Left ventricle myocardium inferior (tissue), 1 donor: ENCODE data around the gene RAD51AP2. TPM values are rescaled to one million over a fixed set of nuclear protein-coding genes. Genes with fewer than 3 reads are reported as not detected.

Experiments used
- DNase-seq: peaks from one replicate; pipeline ENCODE4 v3.0.0-alpha.2; 2020
- H3K27ac ChIP-seq: fragments of 200-600 bp; replicated peaks from 2 replicates; pipeline ENCODE4 v1.8.0; 2021
- H3K27me3 ChIP-seq: fragments of 200-600 bp; 2 replicates; pipeline ENCODE4 v1.8.0; 2021; ENCODE audit warnings: low read depth
- H3K36me3 ChIP-seq: fragments of 200-600 bp; 2 replicates; pipeline ENCODE4 v1.8.0; 2021
- H3K4me1 ChIP-seq: fragments of 200-600 bp; 2 replicates; pipeline ENCODE4 v1.8.0; 2021
- H3K4me3 ChIP-seq: fragments of 200-600 bp; 2 replicates; pipeline ENCODE4 v1.8.0; 2021; ENCODE audit warnings: mild to moderate bottlenecking, moderate library complexity
- H3K9me3 ChIP-seq: fragments of 200-600 bp; replicated peaks from 2 replicates; pipeline ENCODE4 v1.8.0; 2021
- intact Hi-C: fragments of 100-400 bp; cut with micrococcal nuclease; formaldehyde crosslinking; loops from one replicate; pipeline ENCODE4 v1.11.0; 2022
- total RNA-seq: library from RNA; stranded (reverse); fragmentation: NEBNext Ultra II Directional; extraction: Animal tissue kit (Norgen Biotek cat#: 25700); gene quantifications from one replicate; pipeline ENCODE4 v1.2.1, GENCODE V29; 2021
- TF ChIP-seq, protein P1 (sequence below): fragments of 200-600 bp; IDR thresholded peaks from 2 replicates; pipeline ENCODE4 v1.8.0; 2021; ENCODE audit warnings: antibody characterized with exemption, mild to moderate bottlenecking, borderline replicate concordance
- donor health status: DM: no; HTN: yes; CAD: no; lungs with severe emphysema.

RAD51AP2 gene
- total RNA-seq, 1 donor from 2014 or later: 0.14 TPM

DNA sequence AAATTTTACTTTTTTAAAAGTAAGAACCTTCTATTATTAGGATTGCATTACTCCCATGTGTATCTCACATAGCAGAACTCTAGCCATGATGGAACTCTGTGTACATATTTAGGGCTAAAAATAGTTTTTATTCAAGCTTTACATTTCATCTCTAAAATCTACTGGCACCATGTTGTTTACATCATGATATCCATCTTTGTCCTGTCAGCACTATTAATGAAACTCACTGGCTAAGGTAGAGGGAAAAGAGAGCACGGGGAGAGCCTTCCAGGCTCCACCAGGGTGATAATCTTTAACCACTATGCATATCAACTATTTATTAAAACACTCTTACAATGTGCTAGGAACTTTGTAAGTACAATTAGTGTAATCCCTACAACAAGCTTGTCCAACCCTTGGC lies 34.7 kb downstream of the RAD51AP2 start:
- TF ChIP-seq, protein P1, sequence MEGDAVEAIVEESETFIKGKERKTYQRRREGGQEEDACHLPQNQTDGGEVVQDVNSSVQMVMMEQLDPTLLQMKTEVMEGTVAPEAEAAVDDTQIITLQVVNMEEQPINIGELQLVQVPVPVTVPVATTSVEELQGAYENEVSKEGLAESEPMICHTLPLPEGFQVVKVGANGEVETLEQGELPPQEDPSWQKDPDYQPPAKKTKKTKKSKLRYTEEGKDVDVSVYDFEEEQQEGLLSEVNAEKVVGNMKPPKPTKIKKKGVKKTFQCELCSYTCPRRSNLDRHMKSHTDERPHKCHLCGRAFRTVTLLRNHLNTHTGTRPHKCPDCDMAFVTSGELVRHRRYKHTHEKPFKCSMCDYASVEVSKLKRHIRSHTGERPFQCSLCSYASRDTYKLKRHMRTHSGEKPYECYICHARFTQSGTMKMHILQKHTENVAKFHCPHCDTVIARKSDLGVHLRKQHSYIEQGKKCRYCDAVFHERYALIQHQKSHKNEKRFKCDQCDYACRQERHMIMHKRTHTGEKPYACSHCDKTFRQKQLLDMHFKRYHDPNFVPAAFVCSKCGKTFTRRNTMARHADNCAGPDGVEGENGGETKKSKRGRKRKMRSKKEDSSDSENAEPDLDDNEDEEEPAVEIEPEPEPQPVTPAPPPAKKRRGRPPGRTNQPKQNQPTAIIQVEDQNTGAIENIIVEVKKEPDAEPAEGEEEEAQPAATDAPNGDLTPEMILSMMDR: no peak
- Histone ChIP-seq H3K4me3 (no peak overlapping the region), H3K4me1 (no peaks in the 10 kb centered on the region), H3K27me3 (no peaks in the 10 kb centered on the region), H3K36me3 (no peaks in the 10 kb centered on the region), H3K27ac (no peak overlapping the region), H3K9me3 (peaks cover 2% of the 10 kb centered on the region)
- intact Hi-C loops: no loop called here
- no peak for DNase-seq

DNA sequence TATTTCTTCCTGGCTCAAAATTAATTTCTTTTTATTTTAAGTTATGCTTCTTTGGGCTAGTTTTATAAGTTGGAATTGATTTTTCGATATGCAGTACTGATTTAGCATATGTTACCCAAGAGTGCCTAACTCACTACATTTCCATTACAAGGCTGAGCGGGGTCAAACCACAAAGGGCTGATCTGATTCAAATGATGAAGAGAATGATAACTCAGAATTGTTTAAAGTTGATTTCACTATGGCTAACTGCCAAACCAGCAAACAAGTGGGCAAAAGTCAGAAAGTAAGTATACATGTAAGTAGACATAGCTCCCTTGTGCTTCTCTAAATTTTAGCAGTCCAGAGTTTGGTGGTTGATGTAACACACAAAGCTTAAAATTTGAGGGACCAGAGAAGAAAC lies 35.6 kb downstream of the RAD51AP2 start:
- H3K27me3 ChIP-seq: no peaks in the 10 kb centered on the region
- H3K4me1 ChIP-seq: no peaks in the 10 kb centered on the region
- intact Hi-C loops: no loop called here
- no peaks in the 10 kb centered on the region for H3K36me3 ChIP-seq
- no peak overlapping the region for H3K4me3 ChIP-seq
- H3K9me3 ChIP-seq: no peaks in the 10 kb centered on the region
- TF ChIP-seq, protein P1: no peak
- DNase-seq: no peak
- H3K27ac ChIP-seq: no peak overlapping the region

DNA sequence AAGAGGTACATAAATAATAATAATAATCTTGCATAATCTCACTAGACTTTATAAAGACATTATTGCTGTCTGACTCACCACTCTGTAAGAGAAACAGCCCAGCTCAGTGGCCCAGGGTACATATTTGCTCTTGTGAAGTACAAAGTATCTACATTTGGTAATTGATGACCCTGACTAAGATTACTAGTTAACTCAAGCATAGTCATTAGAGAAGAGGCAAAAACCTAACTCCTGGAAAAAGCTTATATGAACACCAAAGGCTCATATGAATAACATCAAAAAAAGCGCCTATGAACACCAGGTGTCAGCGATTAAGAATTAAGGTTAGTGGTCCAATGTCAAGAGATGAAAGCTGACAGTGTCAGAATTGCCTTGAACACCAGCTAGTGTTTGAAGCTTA lies 38.4 kb downstream of the RAD51AP2 start:
- H3K36me3 ChIP-seq: no peaks in the 10 kb centered on the region
- peaks cover 12% of the 10 kb centered on the region for H3K4me1 ChIP-seq
- no peaks in the 10 kb centered on the region for H3K27me3 ChIP-seq
- no peak overlapping the region for H3K27ac ChIP-seq
- no peaks in the 10 kb centered on the region for H3K9me3 ChIP-seq
- DNase-seq: no peak
- H3K4me3 ChIP-seq: no peak overlapping the region
- TF ChIP-seq, protein P1: no peak
- intact Hi-C loops: no loop called here

DNA sequence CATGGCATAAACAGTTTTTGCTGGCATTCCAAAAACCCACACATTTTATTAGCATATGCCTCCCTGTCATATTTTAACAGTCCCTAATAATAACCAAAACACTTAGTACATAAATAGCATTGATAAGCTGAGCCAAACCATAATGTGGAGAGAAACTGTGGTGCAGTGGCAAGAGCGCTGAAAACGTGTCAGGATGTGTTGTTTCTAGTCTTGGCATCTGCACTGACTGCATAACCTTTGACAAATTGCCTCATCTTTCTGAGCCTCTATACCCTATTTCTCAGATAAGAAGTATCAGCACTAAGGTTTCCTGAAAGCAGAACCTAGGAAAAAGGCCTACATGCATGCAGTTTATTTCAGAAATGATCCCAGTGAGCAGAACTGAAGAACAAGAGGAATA lies 41.4 kb downstream of the RAD51AP2 start:
- Histone ChIP-seq H3K4me3 (no peak overlapping the region), H3K36me3 (no peaks in the 10 kb centered on the region), H3K27ac (no peak overlapping the region), H3K27me3 (no peaks in the 10 kb centered on the region), H3K4me1 (peaks cover 12% of the 10 kb centered on the region), H3K9me3 (no peaks in the 10 kb centered on the region)
- DNase-seq: no peak
- intact Hi-C loops: no loop called here
- TF ChIP-seq, protein P1: no peak

DNA sequence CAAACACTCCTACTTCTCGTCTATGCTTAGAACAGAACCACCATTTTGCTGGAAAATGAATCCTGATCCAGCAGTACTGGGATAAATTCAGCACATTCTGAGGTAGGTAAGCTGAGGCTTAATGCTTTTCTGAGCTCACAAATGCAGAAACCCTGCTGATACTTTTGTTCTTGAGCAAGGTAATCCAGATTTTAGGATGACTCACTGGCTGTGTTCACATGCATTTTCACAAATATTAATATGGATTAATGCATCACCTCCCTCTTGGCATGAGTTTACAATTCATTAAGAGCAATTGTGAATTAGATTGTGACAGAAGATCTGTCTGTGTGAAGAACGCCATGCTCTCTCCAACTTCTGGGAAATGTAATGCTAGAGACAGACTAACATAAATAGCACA lies 42.2 kb downstream of the RAD51AP2 start:
- Histone ChIP-seq H3K9me3 (no peaks in the 10 kb centered on the region), H3K4me3 (no peak overlapping the region), H3K27ac (no peak overlapping the region), H3K36me3 (no peaks in the 10 kb centered on the region), H3K4me1 (peaks cover 12% of the 10 kb centered on the region), H3K27me3 (no peaks in the 10 kb centered on the region)
- TF ChIP-seq, protein P1: no peak
- intact Hi-C loops: no loop called here
- DNase-seq: no peak

DNA sequence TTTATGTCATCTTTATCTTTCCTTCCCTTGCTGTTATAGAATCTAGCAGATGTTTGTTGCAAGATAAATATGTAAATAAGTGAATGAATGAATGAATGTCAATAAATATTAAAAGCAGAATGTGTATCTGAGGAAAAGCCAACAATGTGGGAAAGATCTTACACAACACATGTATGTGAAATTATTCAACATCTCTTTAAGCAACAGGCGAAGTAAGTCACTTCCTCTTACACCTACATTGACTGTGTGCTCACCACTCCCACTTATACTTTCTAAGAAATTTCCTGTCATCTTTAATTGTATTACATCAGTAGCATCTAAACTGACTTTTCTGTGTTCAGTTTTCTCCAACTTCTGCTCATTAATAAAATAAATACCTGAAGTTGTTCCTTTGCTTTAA lies 43.0 kb downstream of the RAD51AP2 start:
- Histone ChIP-seq H3K36me3 (no peaks in the 10 kb centered on the region), H3K4me1 (peaks cover 12% of the 10 kb centered on the region), H3K4me3 (no peak overlapping the region), H3K27me3 (no peaks in the 10 kb centered on the region), H3K9me3 (peaks cover 8% of the 10 kb centered on the region), H3K27ac (no peak overlapping the region)
- TF ChIP-seq, protein P1: no peak
- no peak for DNase-seq
- intact Hi-C loops: no loop called here
